Measurements from ENCODE around the gene FAAP20. TPM values are rescaled to one million over a fixed set of nuclear protein-coding genes. Genes with fewer than 3 reads are reported as not detected.

FAAP20 gene
- total and polyA plus RNA-seq, 2 of the 8 experiments (the other 6 are each of a cell fraction or from before 2014, with no cell fraction given): 58.4 to 99.8 TPM

DNA sequence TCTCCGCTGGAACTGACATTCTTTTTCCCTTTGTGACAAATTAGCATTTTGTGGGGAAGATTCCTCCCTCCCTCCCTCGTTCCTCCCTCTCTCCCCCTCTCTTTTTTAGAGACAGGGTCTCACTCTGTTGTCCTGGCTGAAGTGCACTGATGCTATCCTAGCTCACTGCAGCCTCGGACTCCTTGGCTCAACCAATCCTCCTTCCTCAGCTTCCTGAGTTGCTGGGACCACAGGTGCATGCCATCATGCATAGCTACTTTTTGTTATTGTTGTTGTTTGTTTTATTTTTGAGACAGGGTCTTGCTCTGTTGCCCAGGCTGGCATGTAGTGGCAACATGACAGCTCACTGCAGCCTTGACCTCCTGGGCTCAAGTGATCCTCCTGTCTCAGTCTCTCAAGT, 26.7 kb upstream of the FAAP20 start:
- TF ChIP-seq SIRT6 (IDR thresholded peaks at IDR 0.05; ENCODE audit: low read length) (no peak), CHD1 (IDR thresholded peaks at IDR 0.05; ENCODE audit: low read depth, low read length) (no peak), EZH2 (IDR thresholded peaks at IDR 0.05; ENCODE audit: low read depth, low read length, severe bottlenecking) (no peak), POLR2A (IDR thresholded peaks at IDR 0.05; ENCODE audit: control extremely low read depth in 1 of 2, low read depth in 2 of 2, low read length in 2 of 2) (no peak), MAFK (IDR thresholded peaks at IDR 0.05; ENCODE audit: low read depth, low read length) (no peak), RNF2 (IDR thresholded peaks at IDR 0.05; ENCODE audit: borderline replicate concordance, low read depth, low read length, missing control alignments, poor library complexity, severe bottlenecking) (no peak)
- TF ChIP-seq, protein P1, sequence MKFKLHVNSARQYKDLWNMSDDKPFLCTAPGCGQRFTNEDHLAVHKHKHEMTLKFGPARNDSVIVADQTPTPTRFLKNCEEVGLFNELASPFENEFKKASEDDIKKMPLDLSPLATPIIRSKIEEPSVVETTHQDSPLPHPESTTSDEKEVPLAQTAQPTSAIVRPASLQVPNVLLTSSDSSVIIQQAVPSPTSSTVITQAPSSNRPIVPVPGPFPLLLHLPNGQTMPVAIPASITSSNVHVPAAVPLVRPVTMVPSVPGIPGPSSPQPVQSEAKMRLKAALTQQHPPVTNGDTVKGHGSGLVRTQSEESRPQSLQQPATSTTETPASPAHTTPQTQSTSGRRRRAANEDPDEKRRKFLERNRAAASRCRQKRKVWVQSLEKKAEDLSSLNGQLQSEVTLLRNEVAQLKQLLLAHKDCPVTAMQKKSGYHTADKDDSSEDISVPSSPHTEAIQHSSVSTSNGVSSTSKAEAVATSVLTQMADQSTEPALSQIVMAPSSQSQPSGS (IDR thresholded peaks at IDR 0.05; ENCODE audit: low read length): no peak
- Histone ChIP-seq H3K14ac (ENCODE audit: insufficient read length) (no peak overlapping the region), H3K9ac (replicated peaks in 1 of 4; ENCODE audit: extremely low read depth in 1 of 4, low read depth in 3 of 4, low read length in 3 of 4) (no peak overlapping the region), H4K91ac (replicated peaks; ENCODE audit: insufficient read length, low read length) (no peak overlapping the region), H4K8ac (ENCODE audit: extremely low read depth, insufficient read depth, low read length) (no peak overlapping the region), H3K79me1 (ENCODE audit: low read depth, low read length) (no peaks in the 10 kb centered on the region), H3K4me2 (ENCODE audit: insufficient read depth in 1 of 2, low read depth in 2 of 2, low read length in 2 of 2) (no peak overlapping the region), H3K18ac (ENCODE audit: extremely low read depth, low read length) (no peak overlapping the region), H3K56ac (replicated peaks; ENCODE audit: insufficient read length, low read depth, low read length) (no peak overlapping the region), H2AK5ac (ENCODE audit: low read depth, low read length) (no peak overlapping the region), H2BK12ac (ENCODE audit: low read depth, low read length) (no peak overlapping the region), H2BK120ac (replicated peaks; ENCODE audit: low read depth, low read length) (no peak overlapping the region), H4K5ac (ENCODE audit: insufficient read length, low read depth, low read length) (no peak overlapping the region), H3K23ac (ENCODE audit: insufficient read length) (no peak overlapping the region), H2BK20ac (ENCODE audit: low read length) (0 out of 2 replicates have a peak overlapping the region, but pooled peaks have one; percentile 48), H4K20me1 (replicated peaks in 1 of 2; ENCODE audit: control insufficient read depth in 1 of 2, insufficient read depth in 2 of 2, low read length in 2 of 2) (no peaks in the 10 kb centered on the region), H2BK15ac (ENCODE audit: low read length) (no peak overlapping the region), H3K4me3 (ENCODE audit: extremely low read depth in 1 of 4, insufficient read depth in 2 of 4, low read depth in 3 of 4, low read length in 4 of 4) (no peak overlapping the region), H3K36me3 (ENCODE audit: control insufficient read depth in 2 of 4, insufficient read depth in 4 of 4, low read length in 3 of 4) (no peaks in the 10 kb centered on the region), H3K79me2 (ENCODE audit: control insufficient read depth in 1 of 2, insufficient read depth in 2 of 2, low read length in 2 of 2) (no peaks in the 10 kb centered on the region), H2BK5ac (ENCODE audit: low read depth, low read length) (no peak overlapping the region), H3K4ac (replicated peaks; ENCODE audit: insufficient read length, low read depth, low read length) (no peak overlapping the region), H3K4me1 (replicated peaks in 1 of 4; ENCODE audit: control insufficient read depth in 3 of 4, insufficient read depth in 4 of 4, low read length in 3 of 4) (peaks cover 0 to 5% (median 1%) of the 10 kb centered on the region in 4 experiments; a peak in 1 of 7 replicates), H3K9me3 (ENCODE audit: insufficient read depth in 2 of 2, low read depth in 1 of 2, low read length in 1 of 2) (no peaks in the 10 kb centered on the region), H3K27ac (ENCODE audit: low read depth, low read length) (no peak overlapping the region), H3K23me2 (ENCODE audit: low read depth, low read length) (peaks cover under 1% of the 10 kb centered on the region; the same call in 1 of the 2 replicates), H3K27me3 (replicated peaks in 1 of 4; ENCODE audit: control insufficient read depth in 3 of 4, extremely low read depth in 1 of 4, insufficient read depth in 3 of 4, low read length in 3 of 4) (no peaks in the 10 kb centered on the region), H2AFZ (ENCODE audit: low read length) (no peak overlapping the region)
- POLR2A ChIA-PET (ENCODE audit: partially characterized antibody): interaction anchor here (1.8 to 2.4 kb wide), 2 partner anchors 8 to 10 kb away, joined by 4 to 6 read pairs; no protein-coding TSS in a partner anchor
- WGBS, 2 experiments (ENCODE audit: extremely low coverage in 1 of 2, insufficient coverage in 1 of 2, insufficient read length in 1 of 2, insufficient replicate concordance in 2 of 2, low coverage in 1 of 2, low lambda C conversion rate in 2 of 2, missing lambda C conversion rate in 1 of 2): 93% methylated on average over 3 of the region's 3 CpGs; no CpG with 5 or more reads in 1 of the 2 experiments
- FAIRE-seq (no peak), DNase-seq (ENCODE audit: low read depth in 1 of 2, low spot score in 2 of 2) (no peak)
- CTCF ChIA-PET (ENCODE audit: partially characterized antibody): interaction anchor here (1.2 to 1.7 kb wide), 4 partner anchors 9 to 160 kb away, joined by 3 to 7 read pairs (median 4); no protein-coding TSS in a partner anchor

Measured in H1 (cell line).